CD4-positive, alpha-beta T cell (primary cell): ENCODE data around the gene HECTD1. TPM values are rescaled to one million over a fixed set of nuclear protein-coding genes. Genes with fewer than 3 reads are reported as not detected.

Experiments
- ATAC-seq: fragments of 200-7000 bp; cut with Tn5 transposase; one replicate; pipeline ENCODE4 v1.10.0; 2022; ENCODE audit warnings: mild to moderate bottlenecking; ENCODE audit not compliant: poor library complexity
- CTCF ChIA-PET: fragments of 350-600 bp; sonication (Branson Sonifier 250); formaldehyde crosslinking; loops from one replicate; lab custom pipeline; 2021; ENCODE audit warnings: antibody characterized with exemption, inconsistent platforms; lab: Charles Lee
- POLR2A ChIA-PET: fragments of 350-600 bp; sonication (Branson Sonifier 250); formaldehyde crosslinking; loops from one replicate; lab custom pipeline; 2021; ENCODE audit warnings: antibody characterized with exemption, inconsistent platforms; lab: Charles Lee
- DNase-seq, 14 experiments: peaks; one replicate each; pipeline ENCODE4 v3.0.0-alpha.2; 2013 to 2020; ENCODE audit warnings: mixed read lengths in 2 of 14
- H3K27ac ChIP-seq, 2 donors: one replicate each; pipeline versions ENCODE4 v1.5.1 to v1.7.0; 2013; ENCODE audit warnings: low read length in 2 of 2, low read depth in 1 of 2, mild to moderate bottlenecking in 1 of 2
- H3K27me3 ChIP-seq, 2 experiments: 1 replicate in 1 of 2; 2 replicates in 1 of 2; pipeline versions ENCODE4 v1.6.1 to v1.7.0; 2013; ENCODE audit warnings: low read length in 2 of 2, control low read depth in 1 of 2, mild to moderate bottlenecking in 1 of 2, moderate library complexity in 1 of 2; ENCODE audit not compliant: insufficient read depth in 2 of 2, control insufficient read depth in 1 of 2
- H3K36me3 ChIP-seq: one replicate; pipeline ENCODE4 v1.6.1; 2013; ENCODE audit warnings: low read length, control low read depth; ENCODE audit not compliant: insufficient read depth
- H3K4me1 ChIP-seq: one replicate; pipeline ENCODE4 v1.6.1; 2013; ENCODE audit warnings: low read length, control low read depth; ENCODE audit not compliant: insufficient read depth
- H3K4me3 ChIP-seq: one replicate; pipeline ENCODE4 v1.5.1; 2013; ENCODE audit warnings: mild to moderate bottlenecking, low read length, moderate library complexity
- H3K9me3 ChIP-seq, 2 experiments: 1 replicate in 1 of 2; 2 replicates in 1 of 2; pipeline versions ENCODE4 v1.6.1 to v1.7.0; 2013; ENCODE audit warnings: low read length in 2 of 2, mild to moderate bottlenecking in 2 of 2, control low read depth in 1 of 2, moderate library complexity in 1 of 2; ENCODE audit not compliant: control insufficient read depth in 1 of 2, insufficient read depth in 1 of 2
- H3K27ac Mint-ChIP-seq: one replicate; pipeline ENCODE4 v1.8.0; 2020; ENCODE audit warnings: mixed read lengths
- H3K27me3 Mint-ChIP-seq: one replicate; pipeline ENCODE4 v1.8.0; 2021; ENCODE audit warnings: mixed read lengths
- H3K36me3 Mint-ChIP-seq: one replicate; pipeline ENCODE4 v1.8.0; 2021; ENCODE audit warnings: low read depth, mixed read lengths
- H3K4me1 Mint-ChIP-seq: one replicate; pipeline ENCODE4 v1.8.0; 2021; ENCODE audit warnings: low read depth, mixed read lengths
- H3K4me3 Mint-ChIP-seq: one replicate; pipeline ENCODE4 v1.8.0; 2020; ENCODE audit warnings: mild to moderate bottlenecking, mixed read lengths
- H3K9me3 Mint-ChIP-seq: one replicate; pipeline ENCODE4 v1.8.0; 2020; ENCODE audit warnings: mixed read lengths
- intact Hi-C, 2 experiments: fragments of 100-400 bp; cut with DNase I in 1 of 2; cut with micrococcal nuclease in 1 of 2; formaldehyde crosslinking; loops; one replicate each; pipeline versions ENCODE4 v1.15.1 to v1.9.0; 2023 to 2025; cut with DNase I, micrococcal nuclease
- total RNA-seq, 174 experiments: library from RNA in 2 of 174; stranded (reverse) in 2 of 174; gene quantifications; one replicate each; pipeline ENCODE4 v1.2.3 and lab custom pipeline; 2021 to 2026
- TF ChIP-seq, protein P1 (sequence below): fragments of 200-600 bp; IDR thresholded peaks from one replicate; pipeline ENCODE4 v1.8.0; 2022; ENCODE audit warnings: antibody characterized with exemption, mild to moderate bottlenecking

HECTD1 gene
- total RNA-seq, 2 experiments from 2014 or later = 162 to 168 TPM

DNA sequence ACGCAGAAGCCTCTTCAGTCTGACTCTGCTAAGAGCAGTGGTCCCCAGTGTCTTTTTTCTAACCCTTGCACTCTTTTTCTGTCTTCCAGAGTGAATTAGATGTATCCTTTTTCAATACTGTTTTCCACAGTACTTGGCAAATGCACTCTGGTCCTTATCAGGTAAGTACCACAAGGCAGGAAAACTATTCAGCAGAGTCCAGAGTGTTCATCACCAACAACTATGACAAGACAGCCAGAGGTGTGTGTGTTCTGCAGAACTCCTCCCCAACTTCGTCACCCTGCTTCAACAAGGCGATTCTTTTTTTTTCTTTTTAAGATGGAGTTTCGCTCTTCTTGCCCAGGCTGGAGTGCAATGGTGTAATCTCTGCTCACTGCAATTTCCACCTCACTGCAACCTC, 127.1 kb downstream of the HECTD1 start:
- no peaks in the 10 kb centered on the region for H3K27me3 ChIP-seq
- H3K4me1 Mint-ChIP-seq = no peaks in the 10 kb centered on the region
- H3K36me3 Mint-ChIP-seq = peaks cover 42% of the 10 kb centered on the region
- H3K4me1 ChIP-seq = no peaks in the 10 kb centered on the region
- no peak overlapping the region for H3K4me3 ChIP-seq
- TF ChIP-seq, protein P1, sequence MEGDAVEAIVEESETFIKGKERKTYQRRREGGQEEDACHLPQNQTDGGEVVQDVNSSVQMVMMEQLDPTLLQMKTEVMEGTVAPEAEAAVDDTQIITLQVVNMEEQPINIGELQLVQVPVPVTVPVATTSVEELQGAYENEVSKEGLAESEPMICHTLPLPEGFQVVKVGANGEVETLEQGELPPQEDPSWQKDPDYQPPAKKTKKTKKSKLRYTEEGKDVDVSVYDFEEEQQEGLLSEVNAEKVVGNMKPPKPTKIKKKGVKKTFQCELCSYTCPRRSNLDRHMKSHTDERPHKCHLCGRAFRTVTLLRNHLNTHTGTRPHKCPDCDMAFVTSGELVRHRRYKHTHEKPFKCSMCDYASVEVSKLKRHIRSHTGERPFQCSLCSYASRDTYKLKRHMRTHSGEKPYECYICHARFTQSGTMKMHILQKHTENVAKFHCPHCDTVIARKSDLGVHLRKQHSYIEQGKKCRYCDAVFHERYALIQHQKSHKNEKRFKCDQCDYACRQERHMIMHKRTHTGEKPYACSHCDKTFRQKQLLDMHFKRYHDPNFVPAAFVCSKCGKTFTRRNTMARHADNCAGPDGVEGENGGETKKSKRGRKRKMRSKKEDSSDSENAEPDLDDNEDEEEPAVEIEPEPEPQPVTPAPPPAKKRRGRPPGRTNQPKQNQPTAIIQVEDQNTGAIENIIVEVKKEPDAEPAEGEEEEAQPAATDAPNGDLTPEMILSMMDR = no peak
- peaks cover 29% of the 10 kb centered on the region for H3K36me3 ChIP-seq
- H3K9me3 ChIP-seq = no peaks in the 10 kb centered on the region
- no peaks in the 10 kb centered on the region for H3K9me3 Mint-ChIP-seq
- no peaks in the 10 kb centered on the region for H3K27me3 Mint-ChIP-seq
- H3K27ac Mint-ChIP-seq = no peak overlapping the region
- intact Hi-C loops = loop anchor here (5.0 to 10.0 kb wide), 2 partner anchors 53 to 56 kb away; partner anchors contain the start of genes AP4S1 (in 2 of the 2) and STRN3 (in 2 of the 2)
- H3K4me3 Mint-ChIP-seq = no peak overlapping the region
- ChIA-PET CTCF (no interaction called here), POLR2A (no interaction called here)
- DNase-seq (no peak), ATAC-seq (no peak)
- no peak overlapping the region for H3K27ac ChIP-seq

DNA sequence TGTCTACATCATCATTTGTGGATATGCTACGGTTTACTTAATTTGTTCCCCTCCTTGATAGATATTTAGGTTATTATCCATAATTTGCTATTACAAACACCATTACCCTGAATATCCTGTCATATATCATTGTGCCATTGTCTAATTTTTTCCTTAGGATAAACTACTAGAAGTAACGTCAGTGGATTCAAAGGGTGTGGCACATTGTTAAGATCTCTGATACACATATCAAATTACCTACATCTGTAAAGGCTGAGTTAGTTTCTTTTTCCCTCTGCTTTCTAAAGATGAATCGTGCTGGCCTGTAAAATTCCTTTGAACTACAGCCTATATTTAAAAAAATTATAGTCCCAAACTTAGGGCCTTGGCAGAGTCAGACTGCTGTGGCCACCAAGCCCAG, 127.5 kb downstream of the HECTD1 start:
- DNase-seq = no peak
- no peaks in the 10 kb centered on the region for H3K27me3 Mint-ChIP-seq
- TF ChIP-seq, protein P1 = no peak
- Histone ChIP-seq H3K4me3 (no peak overlapping the region), H3K27me3 (no peaks in the 10 kb centered on the region), H3K27ac (no peak overlapping the region), H3K9me3 (no peaks in the 10 kb centered on the region), H3K36me3 (peaks cover 29% of the 10 kb centered on the region), H3K4me1 (no peaks in the 10 kb centered on the region)
- no peak overlapping the region for H3K27ac Mint-ChIP-seq
- ChIA-PET CTCF (no interaction called here), POLR2A (no interaction called here)
- H3K4me3 Mint-ChIP-seq = no peak overlapping the region
- H3K9me3 Mint-ChIP-seq = no peaks in the 10 kb centered on the region
- no peak for ATAC-seq
- peaks cover 46% of the 10 kb centered on the region for H3K36me3 Mint-ChIP-seq
- H3K4me1 Mint-ChIP-seq = no peaks in the 10 kb centered on the region
- intact Hi-C loops = loop anchor here (5.0 to 10.0 kb wide), 2 partner anchors 53 to 55 kb away; partner anchors contain the start of genes AP4S1 (in 2 of the 2) and STRN3 (in 2 of the 2)

DNA sequence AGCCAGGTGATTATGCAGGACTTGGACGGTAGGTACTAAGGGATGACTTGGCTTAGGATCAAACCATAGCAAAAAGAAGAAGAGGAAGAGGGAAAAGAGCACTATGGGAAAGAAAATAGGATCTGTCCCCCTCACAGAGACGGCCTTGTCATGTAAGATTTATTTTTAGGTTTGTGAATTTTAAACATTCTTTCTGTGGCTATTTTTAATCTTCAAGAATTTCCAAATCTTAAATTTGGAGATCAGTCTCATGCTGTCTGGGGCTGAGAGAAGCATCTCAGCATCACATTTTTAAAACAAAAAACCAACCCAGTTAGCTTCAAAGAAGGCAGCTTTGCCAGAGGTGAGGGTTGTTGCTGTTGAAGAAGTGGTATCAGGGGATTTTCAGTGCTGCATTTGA, 128.8 kb downstream of the HECTD1 start:
- Mint-ChIP-seq H3K27ac (no peak overlapping the region), H3K4me3 (no peak overlapping the region), H3K4me1 (no peaks in the 10 kb centered on the region), H3K9me3 (no peaks in the 10 kb centered on the region), H3K27me3 (no peaks in the 10 kb centered on the region), H3K36me3 (peaks cover 48% of the 10 kb centered on the region)
- no peak for ATAC-seq
- DNase-seq = no peak
- Histone ChIP-seq H3K4me1 (no peaks in the 10 kb centered on the region), H3K4me3 (no peak overlapping the region), H3K27ac (no peak overlapping the region), H3K36me3 (peaks cover 28% of the 10 kb centered on the region), H3K9me3 (peaks cover 0 to 4% of the 10 kb centered on the region in 2 experiments), H3K27me3 (no peaks in the 10 kb centered on the region)
- POLR2A ChIA-PET = no interaction called here
- intact Hi-C loops = no loop called here
- TF ChIP-seq, protein P1 = no peak
- CTCF ChIA-PET = no interaction called here
